Coronary artery (tissue), 2 donors: ENCODE data around the gene CNNM2.

ENCODE experiments used
- DNase-seq: peaks from one replicate; pipeline ENCODE4 v3.0.0-alpha.2; 2017; ENCODE audit warnings: low spot score
- H3K27ac ChIP-seq, 2 donors: fragments of 200-600 bp; sonication (generic); one replicate each; pipeline ENCODE4 v1.5.1; 2016 to 2019
- H3K4me3 ChIP-seq: fragments of 200-600 bp; sonication (generic); 2 replicates; pipeline ENCODE4 v1.5.1; 2016; ENCODE audit warnings: mild to moderate bottlenecking, moderate library complexity
- CTCF ChIP-seq: fragments of 200-600 bp; sonication (generic); IDR thresholded peaks from one replicate; pipeline ENCODE4 v1.5.1; 2019; ENCODE audit warnings: antibody characterized with exemption

Gene CNNM2

GRCh38 chr10:103045961-103046360 lies 127.9 kb downstream of the CNNM2 start:
- no peak overlapping the region for H3K4me3 ChIP-seq
- DNase-seq = no peak
- peak overlapping the region; percentile 77 to 89 for H3K27ac ChIP-seq
- TF ChIP-seq CTCF = no peak

GRCh38 chr10:103047381-103047780 lies 129.3 kb downstream of the CNNM2 start:
- Histone ChIP-seq H3K27ac (peak overlapping the region in 1 of 2 donors; percentile 89), H3K4me3 (no peak overlapping the region)
- no peak for DNase-seq
- no peak for TF ChIP-seq CTCF

- DNase-seq = no peak
- TF ChIP-seq CTCF = no peak
Measured at GRCh38 chr10:103049237-103049636, 131.1 kb downstream of the CNNM2 start.

GRCh38 chr10:103053659-103054581 lies 135.8 kb downstream of the CNNM2 start:
- TF ChIP-seq CTCF = peak; percentile 15
- DNase-seq = peak; percentile 80
- Histone ChIP-seq H3K4me3 (peak overlapping the region; percentile 40), H3K27ac (peak overlapping the region; percentile 52 to 76)

More at GRCh38 chr10:103049237-103049636, 131.1 kb downstream of the CNNM2 start:
- Histone ChIP-seq H3K27ac (peak overlapping the region in 1 of 2 donors; percentile 24), H3K4me3 (no peak overlapping the region)

- Histone ChIP-seq H3K4me3 (no peak overlapping the region), H3K27ac (peak overlapping the region; percentile 52 to 76)
- DNase-seq = no peak
- TF ChIP-seq CTCF = no peak
Measured at GRCh38 chr10:103054621-103055020, 136.5 kb downstream of the CNNM2 start.

- no peak for DNase-seq
- peak overlapping the region; percentile 33 to 76 for H3K27ac ChIP-seq
- no peak for TF ChIP-seq CTCF
- H3K4me3 ChIP-seq = no peak overlapping the region
Measured at GRCh38 chr10:103055105-103055504, 137.0 kb downstream of the CNNM2 start.

GRCh38 chr10:103058034-103058433 lies 139.9 kb downstream of the CNNM2 start:
- TF ChIP-seq CTCF = no peak
- DNase-seq = no peak
- H3K27ac ChIP-seq = peak overlapping the region; percentile 66 to 80
- peak overlapping the region; percentile 17 for H3K4me3 ChIP-seq
